Measurements from ENCODE around the gene NBDY.
"Not testable (repeated sequence)": the region's sequence is repeated elsewhere in the genome, so short reads cannot be mapped to it uniquely, and the experiment has no call there.

NBDY gene, protein sequence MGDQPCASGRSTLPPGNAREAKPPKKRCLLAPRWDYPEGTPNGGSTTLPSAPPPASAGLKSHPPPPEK

DNA sequence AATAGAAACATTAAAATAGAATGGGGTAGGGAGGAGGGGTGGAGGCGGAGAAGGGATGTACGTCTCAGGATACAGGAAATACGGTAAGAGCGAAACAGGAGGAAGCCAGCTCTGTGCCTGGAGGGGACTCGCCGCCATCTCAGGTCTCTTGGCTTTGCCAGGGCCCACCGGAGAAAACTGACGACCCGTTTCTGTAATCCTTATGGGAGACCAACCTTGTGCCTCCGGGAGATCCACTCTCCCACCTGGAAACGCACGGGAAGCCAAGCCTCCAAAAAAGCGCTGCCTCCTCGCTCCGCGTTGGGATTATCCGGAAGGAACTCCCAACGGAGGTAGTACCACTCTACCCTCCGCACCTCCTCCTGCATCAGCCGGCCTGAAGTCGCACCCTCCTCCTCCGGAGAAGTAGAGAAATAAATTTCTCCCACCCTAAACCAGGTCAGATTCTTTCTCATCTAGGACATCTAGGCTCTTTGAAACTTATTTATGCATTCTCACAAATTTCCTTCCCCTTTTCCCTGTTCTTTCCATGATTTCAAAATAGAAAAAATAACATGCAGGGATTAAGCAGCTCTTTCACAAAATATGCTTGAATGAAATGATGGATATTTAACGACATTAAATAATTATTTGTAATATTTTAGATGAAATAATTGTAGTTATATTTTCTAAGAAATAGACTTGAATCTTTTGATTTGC, at the start of gene NBDY:
Gene NBDY (plus strand): TSS at position 92 of the 699 bp plus-strand sequence. CDS start 111 bp downstream, at position 203.
- Histone ChIP-seq H3K4me3 (peak within 1 kb of the TSS; percentile 64), H3K4me1 (peaks cover 3% of the 10 kb centered on the region; the same call in 1 of the 2 replicates), H3K27me3 (ENCODE audit: low read depth) (no peaks in the 10 kb centered on the region), H3K36me3 (replicated peaks) (peaks cover 7% of the 10 kb centered on the region), H3K9me3 (no peaks in the 10 kb centered on the region)
- peak; percentile 75 to 89 for DNase-seq (ENCODE audit: low spot score in 2 of 2)
- in situ Hi-C loops (cut with MboI; ENCODE audit: low sequenced_read_pairs): loop anchor here (25.0 kb wide), 1 partner anchor 442 kb away; no protein-coding TSS in a partner anchor

DNA sequence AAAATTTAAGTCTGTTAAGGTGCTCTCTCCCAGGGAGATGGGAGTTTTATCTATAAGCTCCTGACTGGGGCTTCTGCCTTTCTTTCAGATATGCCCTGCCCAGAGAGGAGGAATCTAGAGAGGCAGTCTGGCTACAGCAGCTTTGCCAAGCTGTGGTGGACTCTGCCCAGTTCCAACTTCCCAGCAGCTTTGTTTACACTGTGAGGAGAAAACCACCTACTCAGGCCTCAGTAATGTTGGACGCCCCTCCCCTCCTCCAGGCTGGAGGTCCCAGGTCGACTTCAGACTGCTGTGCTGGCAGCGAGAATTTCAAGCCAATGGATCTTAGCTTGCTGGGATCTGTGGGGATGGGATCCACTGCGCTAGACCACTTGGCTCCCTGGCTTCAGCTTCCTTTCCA, 24.5 kb upstream of the NBDY start:
- H3K4me1 ChIP-seq; H3K27me3 ChIP-seq (ENCODE audit: low read depth); H3K36me3 ChIP-seq (replicated peaks); H3K4me3 ChIP-seq; DNase-seq (ENCODE audit: low spot score in 2 of 2); in situ Hi-C loops (cut with MboI; ENCODE audit: low sequenced_read_pairs); H3K9me3 ChIP-seq: not testable (repeated sequence)

- in situ Hi-C loops (cut with MboI; ENCODE audit: low sequenced_read_pairs): loop anchor here (25.0 kb wide), 1 partner anchor 439 kb away; no protein-coding TSS in a partner anchor
- DNase-seq (ENCODE audit: low spot score in 2 of 2): peak; percentile 42 to 57
- Histone ChIP-seq H3K4me3 (no peak overlapping the region), H3K9me3 (no peaks in the 10 kb centered on the region), H3K36me3 (replicated peaks) (no peaks in the 10 kb centered on the region), H3K27me3 (ENCODE audit: low read depth) (no peaks in the 10 kb centered on the region), H3K4me1 (peaks cover 2% of the 10 kb centered on the region; the same call in 1 of the 2 replicates)
These were observed 2.4 kb upstream of the NBDY start for GRCh38 chrX:56726605-56727004.

DNA sequence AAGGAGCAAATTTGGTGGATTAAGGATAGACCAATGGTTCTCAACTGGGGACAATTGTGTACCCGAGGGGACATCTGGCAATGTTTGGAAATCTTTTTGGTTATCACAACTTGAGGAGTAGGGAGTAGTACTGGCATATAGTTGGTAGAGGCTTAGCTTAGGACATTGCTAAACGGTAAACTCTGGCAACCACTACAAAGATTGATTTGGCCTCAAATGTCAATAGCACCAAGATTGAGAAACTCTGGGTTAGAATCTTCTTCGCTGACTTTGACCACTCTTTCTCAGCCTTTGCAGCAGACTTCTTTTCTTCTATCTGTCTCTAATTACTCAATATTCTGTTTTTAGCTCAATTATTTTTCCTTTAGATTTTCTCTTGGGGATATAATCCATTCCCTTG, 1.5 kb upstream of the NBDY start:
- Histone ChIP-seq H3K9me3 (no peaks in the 10 kb centered on the region), H3K36me3 (replicated peaks) (no peaks in the 10 kb centered on the region), H3K4me1 (peaks cover 3% of the 10 kb centered on the region; the same call in 1 of the 2 replicates), H3K4me3 (no peak overlapping the region), H3K27me3 (ENCODE audit: low read depth) (no peaks in the 10 kb centered on the region)
- DNase-seq (ENCODE audit: low spot score in 2 of 2): no peak
- in situ Hi-C loops (cut with MboI; ENCODE audit: low sequenced_read_pairs): loop anchor here (25.0 kb wide), 1 partner anchor 440 kb away; no protein-coding TSS in a partner anchor

- H3K9me3 ChIP-seq: no peaks in the 10 kb centered on the region
- peak overlapping the region; percentile 64 for H3K4me3 ChIP-seq
- DNase-seq (ENCODE audit: low spot score in 2 of 2): peak in 1 of 2 experiments; percentile 52
- H3K36me3 ChIP-seq (replicated peaks): no peaks in the 10 kb centered on the region
- H3K27me3 ChIP-seq (ENCODE audit: low read depth): no peaks in the 10 kb centered on the region
- in situ Hi-C loops (cut with MboI; ENCODE audit: low sequenced_read_pairs): loop anchor here (25.0 kb wide), 1 partner anchor 441 kb away; no protein-coding TSS in a partner anchor
- peaks cover 3% of the 10 kb centered on the region; the same call in 1 of the 2 replicates for H3K4me1 ChIP-seq
These were observed 722 bp upstream of the NBDY start for GRCh38 chrX:56728321-56728720.

DNA sequence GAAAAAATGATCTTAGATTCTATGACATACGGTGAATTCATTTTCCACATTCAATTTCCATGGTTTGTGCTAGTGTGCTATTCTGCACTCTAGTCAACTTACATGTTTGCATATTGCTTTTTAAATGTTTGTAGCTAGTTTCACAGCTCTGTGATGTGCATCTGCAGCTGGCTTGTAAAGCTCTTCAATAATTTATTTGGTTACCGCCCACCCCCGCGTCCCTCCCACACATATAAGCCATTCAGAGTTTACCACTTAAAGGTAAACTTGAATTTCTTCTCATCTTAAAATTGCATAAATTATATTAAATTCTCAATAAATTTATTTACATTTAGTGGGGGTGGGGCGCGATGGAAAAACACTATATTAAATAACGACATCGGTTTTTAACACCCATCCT, 291 bp upstream of the NBDY start:
- in situ Hi-C loops (cut with MboI; ENCODE audit: low sequenced_read_pairs): loop anchor here (25.0 kb wide), 1 partner anchor 441 kb away; no protein-coding TSS in a partner anchor
- peaks cover 2% of the 10 kb centered on the region; the same call in 1 of the 2 replicates for H3K36me3 ChIP-seq (replicated peaks)
- H3K4me3 ChIP-seq: peak overlapping the region; percentile 64
- DNase-seq (ENCODE audit: low spot score in 2 of 2): peak; percentile 49 to 71
- H3K27me3 ChIP-seq (ENCODE audit: low read depth): no peaks in the 10 kb centered on the region
- H3K9me3 ChIP-seq: no peaks in the 10 kb centered on the region
- peaks cover 3% of the 10 kb centered on the region; the same call in 1 of the 2 replicates for H3K4me1 ChIP-seq

DNA sequence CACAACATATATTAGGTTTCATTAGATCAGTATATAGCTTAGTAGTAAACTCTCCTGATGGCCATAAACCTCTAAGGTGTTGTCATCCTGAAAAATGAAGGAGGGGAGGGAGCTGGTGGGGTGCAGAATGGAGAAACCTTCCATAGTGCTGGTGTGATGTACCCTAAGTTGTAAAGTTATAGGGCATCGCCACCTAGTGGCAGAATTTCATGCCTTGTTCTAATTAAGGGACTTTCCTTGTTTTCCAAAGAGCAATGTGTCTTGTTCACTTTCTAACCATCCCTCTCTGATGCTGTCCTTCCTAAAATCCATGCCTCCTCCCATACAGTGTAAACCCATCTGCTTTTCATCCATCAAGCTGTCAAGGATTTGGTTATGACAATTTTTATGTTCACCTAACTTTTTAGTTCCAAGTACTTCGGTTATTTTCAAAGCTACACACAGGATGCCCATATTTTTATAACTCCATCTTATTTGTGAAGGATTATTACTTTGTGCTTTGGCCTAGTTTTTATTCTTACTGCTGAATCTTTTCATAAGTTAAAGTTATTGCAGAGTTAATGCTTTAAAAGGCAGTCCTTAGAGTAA, 4.5 kb downstream of the NBDY start:
- peak; percentile 32 to 72 for DNase-seq (ENCODE audit: low spot score in 2 of 2)
- in situ Hi-C loops (cut with MboI; ENCODE audit: low sequenced_read_pairs): loop anchor here (25.0 kb wide), 1 partner anchor 446 kb away; no protein-coding TSS in a partner anchor

DNA sequence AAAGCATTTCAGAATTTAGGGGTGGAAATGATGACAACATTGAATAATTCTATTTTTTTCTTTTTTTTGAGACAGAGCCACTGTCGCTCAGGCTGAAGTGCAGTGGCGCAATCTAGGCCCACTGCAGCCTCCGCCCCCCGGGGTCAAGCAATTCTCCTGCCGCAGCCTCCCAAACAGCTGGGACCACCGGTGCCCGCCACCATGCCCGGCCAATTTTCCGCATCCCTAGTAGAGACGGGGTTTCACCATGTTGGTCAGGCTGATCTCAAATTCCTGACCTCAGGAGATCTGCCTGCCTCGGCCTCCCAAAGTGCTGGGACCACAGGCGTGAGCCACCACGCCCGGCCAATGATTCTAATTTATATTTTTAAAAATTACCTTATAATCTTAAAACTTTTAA, 7.2 kb downstream of the NBDY start:
- Histone ChIP-seq H3K27me3 (ENCODE audit: low read depth) (no peaks in the 10 kb centered on the region), H3K9me3 (no peaks in the 10 kb centered on the region), H3K4me1 (peaks cover 3% of the 10 kb centered on the region; the same call in 1 of the 2 replicates), H3K4me3 (no peak overlapping the region), H3K36me3 (replicated peaks) (peaks cover 42% of the 10 kb centered on the region)
- in situ Hi-C loops (cut with MboI; ENCODE audit: low sequenced_read_pairs): loop anchor here (25.0 kb wide), 1 partner anchor 449 kb away; no protein-coding TSS in a partner anchor
- no peak for DNase-seq (ENCODE audit: low spot score in 2 of 2)

More for the DNA sequence above, 4.5 kb downstream of the NBDY start:
- Histone ChIP-seq H3K4me3 (no peak overlapping the region), H3K27me3 (ENCODE audit: low read depth) (no peaks in the 10 kb centered on the region), H3K9me3 (no peaks in the 10 kb centered on the region), H3K4me1 (peaks cover 3% of the 10 kb centered on the region; the same call in 1 of the 2 replicates), H3K36me3 (replicated peaks) (peaks cover 37% of the 10 kb centered on the region)

DNA sequence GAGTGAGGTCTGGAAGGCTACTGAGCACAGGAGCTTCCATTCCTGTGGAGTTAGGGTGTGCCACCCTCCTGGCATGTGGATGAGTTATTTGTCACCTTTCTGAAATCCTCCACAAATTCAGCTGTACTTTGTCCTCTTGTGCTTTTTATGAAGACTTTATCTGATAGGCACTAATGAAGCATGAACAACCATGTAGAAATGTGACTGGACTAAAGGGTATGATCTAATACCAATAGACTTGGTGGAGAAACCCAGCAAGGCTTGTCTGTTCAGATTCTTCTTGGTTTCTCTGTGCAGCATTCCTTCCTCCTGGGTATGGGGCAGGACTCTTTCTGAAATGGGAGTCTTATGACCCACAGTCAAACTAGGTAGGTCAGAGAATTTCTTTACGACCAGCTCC, 9.6 kb downstream of the NBDY start:
- DNase-seq (ENCODE audit: low spot score in 2 of 2): no peak
- no peaks in the 10 kb centered on the region; the same call in 1 of the 2 replicates for H3K9me3 ChIP-seq
- no peak overlapping the region for H3K4me3 ChIP-seq
- H3K36me3 ChIP-seq (replicated peaks): peaks cover 45% of the 10 kb centered on the region
- no peaks in the 10 kb centered on the region for H3K27me3 ChIP-seq (ENCODE audit: low read depth)
- no peaks in the 10 kb centered on the region for H3K4me1 ChIP-seq
- in situ Hi-C loops (cut with MboI; ENCODE audit: low sequenced_read_pairs): loop anchor here (25.0 kb wide), 1 partner anchor 451 kb away; no protein-coding TSS in a partner anchor

DNA sequence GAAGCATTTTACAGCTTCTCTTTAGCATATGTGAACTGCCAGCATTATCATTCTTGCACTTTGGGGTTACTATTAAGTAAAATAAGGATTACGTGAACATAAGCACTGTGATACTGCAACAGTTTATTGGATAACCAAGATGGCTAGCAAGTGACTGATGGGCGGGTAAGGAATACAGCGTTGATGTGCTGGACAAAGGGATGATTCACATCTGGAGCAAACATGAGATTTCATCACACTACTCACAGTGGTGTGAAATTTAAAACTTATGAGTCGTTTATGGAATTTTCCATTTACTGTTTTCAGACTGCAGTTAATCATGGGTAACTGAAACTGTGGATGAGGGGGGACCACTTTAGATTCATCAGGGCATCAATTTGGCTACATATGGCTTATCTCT, 16.0 kb downstream of the NBDY start:
- H3K27me3 ChIP-seq (ENCODE audit: low read depth): no peaks in the 10 kb centered on the region
- no peak overlapping the region for H3K4me3 ChIP-seq
- DNase-seq (ENCODE audit: low spot score in 2 of 2): no peak

GRCh38 chrX:56746996-56747395, 18.0 kb downstream of the NBDY start:
- H3K9me3 ChIP-seq: no peaks in the 10 kb centered on the region; the same call in 1 of the 2 replicates
- H3K27me3 ChIP-seq (ENCODE audit: low read depth): no peaks in the 10 kb centered on the region
- H3K4me3 ChIP-seq: no peak overlapping the region
- no peak for DNase-seq (ENCODE audit: low spot score in 2 of 2)
- H3K4me1 ChIP-seq: no peaks in the 10 kb centered on the region
- H3K36me3 ChIP-seq (replicated peaks): peaks cover 4% of the 10 kb centered on the region
- in situ Hi-C loops (cut with MboI; ENCODE audit: low sequenced_read_pairs): loop anchor here (25.0 kb wide), 1 partner anchor 460 kb away; no protein-coding TSS in a partner anchor

More for the DNA sequence above, 16.0 kb downstream of the NBDY start:
- H3K9me3 ChIP-seq: no peaks in the 10 kb centered on the region; the same call in 1 of the 2 replicates
- in situ Hi-C loops (cut with MboI; ENCODE audit: low sequenced_read_pairs): loop anchor here (25.0 kb wide), 1 partner anchor 458 kb away; no protein-coding TSS in a partner anchor
- H3K36me3 ChIP-seq (replicated peaks): peaks cover 8% of the 10 kb centered on the region
- H3K4me1 ChIP-seq: no peaks in the 10 kb centered on the region

DNA sequence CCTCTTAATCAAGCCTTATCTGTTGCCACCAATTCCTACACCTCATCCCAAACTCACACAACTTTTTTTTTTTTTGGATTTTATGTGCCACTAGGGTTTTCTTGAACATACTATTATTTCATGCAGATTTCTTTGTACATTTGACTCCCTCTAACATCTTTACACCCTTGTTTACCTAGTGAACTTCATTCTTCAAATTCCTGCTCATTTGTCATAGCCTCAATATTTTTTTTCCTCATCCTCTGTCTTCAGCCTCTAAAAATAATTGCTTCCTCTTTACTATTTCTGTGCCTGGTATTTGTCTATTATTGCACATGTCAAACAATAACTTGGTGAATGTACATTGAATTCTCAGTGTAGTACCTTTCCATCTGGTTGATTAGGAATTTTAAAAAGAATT, 22.0 kb downstream of the NBDY start:
- H3K4me3 ChIP-seq: no peak overlapping the region
- no peaks in the 10 kb centered on the region for H3K9me3 ChIP-seq
- in situ Hi-C loops (cut with MboI; ENCODE audit: low sequenced_read_pairs): loop anchor here (25.0 kb wide), 1 partner anchor 236 kb away; the partner anchor contains the start of gene SPIN3
- H3K36me3 ChIP-seq (replicated peaks): no peaks in the 10 kb centered on the region; the same call in 1 of the 2 replicates
- H3K4me1 ChIP-seq: no peaks in the 10 kb centered on the region
- DNase-seq (ENCODE audit: low spot score in 2 of 2): no peak
- H3K27me3 ChIP-seq (ENCODE audit: low read depth): no peaks in the 10 kb centered on the region

DNA sequence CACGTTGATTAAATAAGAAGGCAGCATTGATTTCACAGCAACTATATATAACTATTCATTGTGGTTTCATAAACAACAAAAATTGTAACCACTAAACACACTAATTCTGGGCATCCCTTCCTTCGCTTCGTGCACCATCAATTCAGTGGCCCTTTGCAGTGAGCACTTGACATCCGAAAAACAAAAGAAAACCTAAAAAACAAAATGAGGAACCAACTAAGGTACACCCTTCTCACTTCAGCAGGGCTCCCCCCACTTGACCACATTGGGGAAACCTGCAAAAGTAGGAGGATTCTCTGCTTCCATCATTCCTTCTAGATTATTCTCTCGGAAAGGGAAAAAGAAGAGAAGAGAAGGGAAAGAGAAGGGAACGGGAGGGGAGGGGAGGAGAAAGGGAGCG, 28.3 kb downstream of the NBDY start:
- Histone ChIP-seq H3K4me1 (no peaks in the 10 kb centered on the region), H3K36me3 (replicated peaks) (no peaks in the 10 kb centered on the region), H3K9me3 (no peaks in the 10 kb centered on the region), H3K27me3 (ENCODE audit: low read depth) (no peaks in the 10 kb centered on the region), H3K4me3 (no peak overlapping the region)
- in situ Hi-C loops (cut with MboI; ENCODE audit: low sequenced_read_pairs): loop anchor here (25.0 kb wide), 1 partner anchor 230 kb away; the partner anchor contains the start of gene SPIN3
- no peak for DNase-seq (ENCODE audit: low spot score in 2 of 2)
